Adrenal gland (tissue), 5 donors: ENCODE results near the gene AHI1.

ENCODE experiments used
- POLR2A ChIP-seq, 2 donors: fragments of 450-650 bp; IDR thresholded peaks; one replicate each; pipeline ENCODE4 v1.6.1; 2017; ENCODE audit warnings: antibody characterized with exemption in 2 of 2, mild to moderate bottlenecking in 2 of 2, moderate library complexity in 1 of 2
- TF ChIP-seq, protein P1 (sequence below), 6 experiments: fragments of 450-650 bp in 4 of 6; fragments of 200-600 bp in 2 of 6; sonication (generic) in 1 of 6; IDR thresholded peaks; 1 replicate in 5 of 6; 2 replicates in 1 of 6; pipeline versions ENCODE4 v1.5.1 to v1.8.0; 2016 to 2021; ENCODE audit warnings: antibody characterized with exemption in 6 of 6, mild to moderate bottlenecking in 2 of 6, moderate library complexity in 1 of 6
- donor health status: DM: no; HTN: no; CAD: no.

DNA sequence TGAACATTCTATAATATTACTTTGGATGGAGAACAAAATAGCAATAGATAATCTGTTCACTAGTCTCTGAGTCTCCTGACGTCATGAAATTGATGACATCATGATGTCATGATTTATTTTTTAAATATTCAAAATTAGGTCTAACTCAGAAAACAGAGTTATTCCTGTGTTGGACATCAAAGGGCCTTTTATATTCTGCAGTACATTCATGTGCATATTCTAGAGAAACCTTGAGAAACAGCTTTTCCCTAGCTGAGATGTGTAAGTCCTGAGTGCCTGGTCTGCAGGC lies 263.1 kb downstream of the AHI1 start:
- TF ChIP-seq POLR2A (IDR thresholded peaks at IDR 0.05): no peak
- TF ChIP-seq, protein P1, sequence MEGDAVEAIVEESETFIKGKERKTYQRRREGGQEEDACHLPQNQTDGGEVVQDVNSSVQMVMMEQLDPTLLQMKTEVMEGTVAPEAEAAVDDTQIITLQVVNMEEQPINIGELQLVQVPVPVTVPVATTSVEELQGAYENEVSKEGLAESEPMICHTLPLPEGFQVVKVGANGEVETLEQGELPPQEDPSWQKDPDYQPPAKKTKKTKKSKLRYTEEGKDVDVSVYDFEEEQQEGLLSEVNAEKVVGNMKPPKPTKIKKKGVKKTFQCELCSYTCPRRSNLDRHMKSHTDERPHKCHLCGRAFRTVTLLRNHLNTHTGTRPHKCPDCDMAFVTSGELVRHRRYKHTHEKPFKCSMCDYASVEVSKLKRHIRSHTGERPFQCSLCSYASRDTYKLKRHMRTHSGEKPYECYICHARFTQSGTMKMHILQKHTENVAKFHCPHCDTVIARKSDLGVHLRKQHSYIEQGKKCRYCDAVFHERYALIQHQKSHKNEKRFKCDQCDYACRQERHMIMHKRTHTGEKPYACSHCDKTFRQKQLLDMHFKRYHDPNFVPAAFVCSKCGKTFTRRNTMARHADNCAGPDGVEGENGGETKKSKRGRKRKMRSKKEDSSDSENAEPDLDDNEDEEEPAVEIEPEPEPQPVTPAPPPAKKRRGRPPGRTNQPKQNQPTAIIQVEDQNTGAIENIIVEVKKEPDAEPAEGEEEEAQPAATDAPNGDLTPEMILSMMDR (IDR thresholded peaks at IDR 0.05): no peak
